ENCODE results near the gene CPEB1. TPM values are rescaled to one million over a fixed set of nuclear protein-coding genes. Genes with fewer than 3 reads are reported as not detected.

Gene CPEB1
- total and polyA plus RNA-seq, 8 donors: 1.1 to 6.4 (median 1.5) TPM; not detected in 2

- H3K9me3 ChIP-seq: no peaks in the 10 kb centered on the region
- H3K36me3 ChIP-seq: peaks cover 0 to 67% (median 21%) of the 10 kb centered on the region in 4 donors
- H3K4me3 ChIP-seq: no peak overlapping the region
- H3K27me3 ChIP-seq: no peaks in the 10 kb centered on the region
- 89 to 96% (median 91%) methylated on average over 7 to 9 of the region's 9 CpGs for WGBS, 5 donors
- intact Hi-C loops (cut with DNase I; ENCODE audit: low total_unique reads): no loop called here
- no peak overlapping the region for H3K27ac ChIP-seq
- TF ChIP-seq POLR2AphosphoS5 (IDR thresholded peaks at IDR 0.05) (no peak), CTCF (IDR thresholded peaks at IDR 0.05) (no peak), POLR2A (IDR thresholded peaks at IDR 0.05) (no peak)
- H3K4me1 ChIP-seq: no peaks in the 10 kb centered on the region
- no peak for DNase-seq
These were observed 97.9 kb downstream of the CPEB1 start for GRCh38 chr15:82549199-82549665.

GRCh38 chr15:82548700-82549099, 98.5 kb downstream of the CPEB1 start:
- WGBS, 5 donors: 68 to 90% (median 83%) methylated on average over 2 of the region's 2 CpGs
- Histone ChIP-seq H3K27me3 (no peaks in the 10 kb centered on the region), H3K4me1 (no peaks in the 10 kb centered on the region), H3K36me3 (peaks cover 0 to 66% (median 21%) of the 10 kb centered on the region in 4 donors), H3K9me3 (no peaks in the 10 kb centered on the region), H3K4me3 (no peak overlapping the region), H3K27ac (no peak overlapping the region)
- intact Hi-C loops (cut with DNase I; ENCODE audit: low total_unique reads): no loop called here
- no peak for TF ChIP-seq POLR2A (IDR thresholded peaks at IDR 0.05)
- TF ChIP-seq POLR2AphosphoS5 (IDR thresholded peaks at IDR 0.05): no peak
- no peak for TF ChIP-seq CTCF (IDR thresholded peaks at IDR 0.05)
- TF ChIP-seq EP300 (IDR thresholded peaks at IDR 0.05): no peak
- no peak for DNase-seq

- no peaks in the 10 kb centered on the region for H3K9me3 ChIP-seq
- WGBS, 5 donors: 67 to 73% (median 72%) methylated on average over 6 of the region's 6 CpGs
These were observed 101.7 kb downstream of the CPEB1 start for GRCh38 chr15:82545478-82545877.

DNA sequence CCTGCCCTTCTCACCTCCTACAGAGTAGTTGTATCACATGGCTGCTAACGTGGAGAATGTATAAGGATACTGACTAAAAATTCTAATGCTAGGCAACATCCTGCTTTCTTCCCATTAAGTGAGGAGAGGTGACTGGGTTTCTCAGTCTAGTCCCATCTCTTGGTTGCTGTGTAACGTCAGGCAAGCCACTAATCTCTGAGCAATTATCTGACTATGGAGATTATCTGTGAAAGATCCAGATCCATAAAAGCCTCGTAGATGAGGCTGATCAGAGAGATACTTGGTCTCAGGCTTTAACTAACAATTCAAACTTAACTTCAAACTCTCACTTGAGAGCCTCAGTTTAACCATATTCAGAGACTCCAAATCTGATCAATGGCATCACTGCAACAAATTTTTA, 102.2 kb downstream of the CPEB1 start:
- 31 to 46% (median 32%) methylated on average over 3 of the region's 3 CpGs for WGBS, 5 donors

More at GRCh38 chr15:82545478-82545877, 101.7 kb downstream of the CPEB1 start:
- intact Hi-C loops (cut with DNase I; ENCODE audit: low total_unique reads): no loop called here
- Histone ChIP-seq H3K36me3 (peaks cover 0 to 33% (median 3%) of the 10 kb centered on the region in 4 donors), H3K4me1 (peaks cover 0 to 10% (median 8%) of the 10 kb centered on the region in 4 donors), H3K27ac (no peak overlapping the region), H3K4me3 (no peak overlapping the region), H3K27me3 (no peaks in the 10 kb centered on the region)
- DNase-seq: no peak
- TF ChIP-seq POLR2A (IDR thresholded peaks at IDR 0.05) (no peak), EP300 (IDR thresholded peaks at IDR 0.05) (no peak)

DNA sequence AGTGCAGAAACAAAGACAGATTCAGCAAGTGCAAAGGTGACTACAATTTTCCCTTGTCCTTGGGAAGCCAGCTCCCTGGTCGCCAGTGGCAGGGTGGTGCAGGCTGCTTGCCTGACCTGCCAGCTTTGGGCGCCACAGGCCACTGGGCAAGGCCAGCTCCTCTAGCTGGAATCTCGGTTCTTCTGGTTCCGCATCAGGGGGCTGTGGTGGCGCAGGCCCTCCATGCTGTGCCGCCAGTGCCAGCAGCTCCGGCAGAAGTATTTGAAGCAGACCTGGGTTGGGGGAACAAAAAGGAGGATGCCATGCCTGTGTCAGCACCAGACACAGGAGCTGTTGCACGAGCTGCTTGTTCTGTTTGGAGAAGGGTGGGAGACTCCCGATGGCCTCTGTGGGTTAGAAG, 102.7 kb downstream of the CPEB1 start:
- Histone ChIP-seq H3K4me1 (peaks cover 0 to 12% (median 10%) of the 10 kb centered on the region in 4 donors), H3K27me3 (no peaks in the 10 kb centered on the region), H3K36me3 (peaks cover 0 to 23% (median 0%) of the 10 kb centered on the region in 4 donors), H3K27ac (no peak overlapping the region), H3K9me3 (no peaks in the 10 kb centered on the region), H3K4me3 (no peak overlapping the region)
- TF ChIP-seq CTCF (IDR thresholded peaks at IDR 0.05) (no peak), POLR2A (IDR thresholded peaks at IDR 0.05) (no peak), POLR2AphosphoS5 (IDR thresholded peaks at IDR 0.05) (no peak), EP300 (IDR thresholded peaks at IDR 0.05) (no peak)
- 65 to 80% (median 73%) methylated on average over 9 of the region's 9 CpGs for whole genome bisulfite sequencing, 5 donors
- no peak for DNase-seq
- intact Hi-C loops (cut with DNase I; ENCODE audit: low total_unique reads): no loop called here

More for the DNA sequence above, 102.2 kb downstream of the CPEB1 start:
- no peak overlapping the region for H3K27ac ChIP-seq
- peaks cover 0 to 10% (median 8%) of the 10 kb centered on the region in 4 donors for H3K4me1 ChIP-seq
- TF ChIP-seq POLR2A (IDR thresholded peaks at IDR 0.05): no peak
- H3K36me3 ChIP-seq: peaks cover 0 to 29% (median 1%) of the 10 kb centered on the region in 4 donors
- H3K27me3 ChIP-seq: no peaks in the 10 kb centered on the region
- H3K4me3 ChIP-seq: no peak overlapping the region
- no peak for DNase-seq
- H3K9me3 ChIP-seq: no peaks in the 10 kb centered on the region
- intact Hi-C loops (cut with DNase I; ENCODE audit: low total_unique reads): no loop called here

Data from stomach (tissue), 9 donors.